GM20000 (cell line): ENCODE measurements around the gene VEGFB.

ENCODE experiments used
- DNase-seq: peaks from one replicate; pipeline ENCODE4 v3.0.0; 2012; ENCODE audit warnings: low spot score
- TF ChIP-seq, protein P1 (sequence below): IDR thresholded peaks from 2 replicates; pipeline ENCODE4 v1.5.1; 2012; ENCODE audit warnings: mild to moderate bottlenecking, control low read depth; ENCODE audit errors: extremely low read depth, missing control alignments

Gene VEGFB

GRCh38 chr11:64250415-64251015 lies 16.1 kb downstream of the VEGFB start:
- TF ChIP-seq, protein P1, sequence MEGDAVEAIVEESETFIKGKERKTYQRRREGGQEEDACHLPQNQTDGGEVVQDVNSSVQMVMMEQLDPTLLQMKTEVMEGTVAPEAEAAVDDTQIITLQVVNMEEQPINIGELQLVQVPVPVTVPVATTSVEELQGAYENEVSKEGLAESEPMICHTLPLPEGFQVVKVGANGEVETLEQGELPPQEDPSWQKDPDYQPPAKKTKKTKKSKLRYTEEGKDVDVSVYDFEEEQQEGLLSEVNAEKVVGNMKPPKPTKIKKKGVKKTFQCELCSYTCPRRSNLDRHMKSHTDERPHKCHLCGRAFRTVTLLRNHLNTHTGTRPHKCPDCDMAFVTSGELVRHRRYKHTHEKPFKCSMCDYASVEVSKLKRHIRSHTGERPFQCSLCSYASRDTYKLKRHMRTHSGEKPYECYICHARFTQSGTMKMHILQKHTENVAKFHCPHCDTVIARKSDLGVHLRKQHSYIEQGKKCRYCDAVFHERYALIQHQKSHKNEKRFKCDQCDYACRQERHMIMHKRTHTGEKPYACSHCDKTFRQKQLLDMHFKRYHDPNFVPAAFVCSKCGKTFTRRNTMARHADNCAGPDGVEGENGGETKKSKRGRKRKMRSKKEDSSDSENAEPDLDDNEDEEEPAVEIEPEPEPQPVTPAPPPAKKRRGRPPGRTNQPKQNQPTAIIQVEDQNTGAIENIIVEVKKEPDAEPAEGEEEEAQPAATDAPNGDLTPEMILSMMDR, result no peak
- no peak for DNase-seq

GRCh38 chr11:64251016-64251752 lies 16.8 kb downstream of the VEGFB start, which contains the start of gene PLCB3:
Gene PLCB3, plus strand, starts transcription at chr11:64251530. Its CDS starts 120 bp downstream, at chr11:64251650.
- peak; percentile 97 for DNase-seq
- TF ChIP-seq, protein P1, result peak; percentile 75

DNA sequence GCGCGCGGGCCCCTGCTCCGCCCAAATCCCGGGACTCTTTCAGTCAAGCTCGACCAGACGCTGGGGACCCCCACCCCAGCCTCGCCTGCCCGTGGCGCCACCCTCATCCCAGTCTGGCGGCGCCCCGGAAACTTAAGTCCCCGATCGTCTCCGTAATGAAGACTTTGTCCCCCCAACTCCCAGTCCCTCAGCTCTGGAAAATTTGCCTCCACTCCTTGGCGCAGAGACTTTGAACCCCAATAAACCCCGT lies 17.3 kb downstream of the VEGFB start:
- TF ChIP-seq, protein P1, result no peak
- DNase-seq, result no peak

GRCh38 chr11:64252003-64252872 lies 17.9 kb downstream of the VEGFB start:
- DNase-seq, result peak; percentile 69
- TF ChIP-seq, protein P1, result peak; percentile 41

GRCh38 chr11:64253043-64253442 lies 18.7 kb downstream of the VEGFB start:
- TF ChIP-seq, protein P1, result no peak
- no peak for DNase-seq

DNA sequence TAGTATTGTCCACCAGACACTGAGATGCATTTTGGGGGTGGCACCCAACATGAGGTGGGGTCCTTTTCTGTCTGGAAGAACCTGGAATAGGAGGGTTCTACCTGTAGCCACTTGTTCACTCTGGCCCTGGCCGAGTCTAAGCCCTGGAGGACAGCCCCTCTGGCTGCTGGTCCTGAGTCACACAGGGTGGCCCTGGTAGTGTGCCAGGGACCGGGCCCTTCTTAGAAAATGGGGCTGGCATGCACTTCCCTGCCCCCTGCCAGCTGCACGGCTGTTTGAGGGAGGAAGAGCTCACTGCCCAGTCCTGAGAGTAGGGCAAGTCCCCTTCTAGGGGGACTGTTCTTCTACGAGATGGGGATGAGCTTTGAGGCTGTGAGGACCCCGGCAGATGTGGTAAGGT lies 19.1 kb downstream of the VEGFB start:
- TF ChIP-seq, protein P1, result no peak
- no peak for DNase-seq

DNA sequence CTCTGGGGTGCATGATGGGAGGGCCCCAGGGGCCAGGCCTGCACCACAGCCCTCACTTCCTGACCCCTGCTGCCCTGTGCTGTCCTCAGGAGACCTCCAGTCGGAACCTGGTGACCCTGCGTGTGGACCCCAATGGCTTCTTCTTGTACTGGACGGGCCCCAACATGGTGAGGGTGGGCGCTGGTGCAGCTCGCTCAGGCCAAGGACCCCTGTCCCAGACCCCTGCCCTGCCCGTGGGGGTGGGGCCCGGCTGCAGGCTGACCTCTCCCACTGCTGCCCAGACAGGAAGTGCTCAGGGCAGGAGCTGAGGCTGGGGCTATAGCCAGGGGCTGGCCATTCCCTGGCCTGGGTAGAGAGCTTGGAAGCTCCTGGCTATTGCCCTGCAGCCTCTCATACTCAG lies 19.9 kb downstream of the VEGFB start:
- TF ChIP-seq, protein P1, result no peak
- DNase-seq, result no peak
